ENCODE data around the gene TRPC1. TPM values are rescaled to one million over a fixed set of nuclear protein-coding genes. Genes with fewer than 3 reads are reported as not detected.
"Not testable (repeated sequence)": the region's sequence is repeated elsewhere in the genome, so short reads cannot be mapped to it uniquely, and the experiment has no call there.

The TRPC1 gene
- total and polyA plus RNA-seq, 8 donors, result 1.2 to 28.8 (median 2.7) TPM

DNA sequence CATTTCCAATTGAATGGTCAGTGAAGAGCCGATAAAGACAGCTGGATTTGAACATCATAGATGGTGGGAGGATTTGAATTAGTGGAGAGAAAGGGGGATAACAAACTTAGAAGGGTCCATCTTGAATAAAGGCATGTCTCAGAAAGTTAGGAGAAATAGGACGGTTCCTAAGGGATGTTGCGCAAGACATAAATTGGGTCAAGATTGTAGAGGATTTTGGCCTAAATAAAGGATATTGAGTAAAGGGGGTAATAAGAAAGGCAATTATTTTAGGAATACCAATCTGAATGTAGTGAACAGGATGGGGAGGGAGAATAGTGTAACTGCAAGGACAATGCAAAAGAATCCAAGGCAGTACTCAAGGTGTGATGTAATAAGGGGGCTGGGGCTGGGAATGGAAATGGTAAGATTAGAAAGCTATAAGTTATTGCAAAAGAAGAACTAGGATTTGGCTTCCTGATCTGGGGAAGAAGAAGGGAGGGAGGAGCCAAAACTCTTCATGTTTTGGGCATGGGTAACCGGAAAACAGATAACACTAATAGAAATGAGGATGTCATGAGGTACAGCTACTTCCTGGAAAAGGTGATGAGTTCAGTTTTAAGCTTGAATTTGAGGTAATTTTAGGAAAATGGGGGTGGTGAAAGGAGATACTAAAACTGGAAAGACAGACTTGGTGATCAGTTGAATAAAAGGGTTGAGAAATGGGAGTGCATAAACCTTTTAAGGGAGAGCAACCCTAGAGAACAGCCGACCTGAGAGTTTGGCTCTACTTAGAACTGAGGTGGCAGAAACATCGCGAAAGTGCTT, 17.3 kb upstream of the TRPC1 start:
- Histone ChIP-seq H3K27me3 (no peaks in the 10 kb centered on the region), H3K9me3 (no peaks in the 10 kb centered on the region), H3K27ac (no peak overlapping the region), H3K4me1 (peaks cover 0 to 6% (median 0%) of the 10 kb centered on the region in 4 donors), H3K4me3 (no peak overlapping the region), H3K36me3 (no peaks in the 10 kb centered on the region)
- no peak for TF ChIP-seq POLR2A (IDR thresholded peaks at IDR 0.05)
- 85 to 89% (median 87%) methylated on average over 7 of the region's 7 CpGs for WGBS, 5 donors
- intact Hi-C loops (cut with DNase I; ENCODE audit: low total_unique reads), result no loop called here
- DNase-seq, result no peak

DNA sequence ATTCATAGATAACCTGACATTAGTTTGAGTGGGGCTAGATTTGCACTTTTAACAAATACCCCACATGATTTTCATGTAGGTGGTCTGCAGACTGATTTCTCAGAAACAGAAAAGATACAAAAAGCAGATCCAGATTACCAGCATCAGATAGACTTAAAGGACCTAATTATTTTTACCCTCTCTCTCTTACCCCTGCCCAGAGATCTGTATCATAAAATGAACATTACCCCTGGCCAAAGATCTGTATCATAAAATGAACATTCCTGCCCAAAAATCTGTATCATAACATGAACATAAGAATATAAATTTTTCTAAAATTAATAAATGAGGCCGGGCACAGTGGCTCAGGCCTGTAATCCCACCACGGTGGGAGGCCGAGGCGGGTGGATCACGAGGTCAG, 14.6 kb upstream of the TRPC1 start:
- Histone ChIP-seq H3K36me3 (peaks cover 0 to 4% (median 0%) of the 10 kb centered on the region in 4 donors), H3K27me3 (no peaks in the 10 kb centered on the region), H3K4me3 (no peak overlapping the region), H3K9me3 (no peaks in the 10 kb centered on the region), H3K27ac (no peak overlapping the region), H3K4me1 (peaks cover 0 to 6% (median 0%) of the 10 kb centered on the region in 4 donors)
- WGBS, 5 donors, result 94 to 96% (median 95%) methylated on average over 5 of the region's 5 CpGs
- TF ChIP-seq POLR2AphosphoS5 (IDR thresholded peaks at IDR 0.05) (no peak), POLR2A (IDR thresholded peaks at IDR 0.05) (no peak), EP300 (IDR thresholded peaks at IDR 0.05) (no peak)
- TF ChIP-seq, protein P1, sequence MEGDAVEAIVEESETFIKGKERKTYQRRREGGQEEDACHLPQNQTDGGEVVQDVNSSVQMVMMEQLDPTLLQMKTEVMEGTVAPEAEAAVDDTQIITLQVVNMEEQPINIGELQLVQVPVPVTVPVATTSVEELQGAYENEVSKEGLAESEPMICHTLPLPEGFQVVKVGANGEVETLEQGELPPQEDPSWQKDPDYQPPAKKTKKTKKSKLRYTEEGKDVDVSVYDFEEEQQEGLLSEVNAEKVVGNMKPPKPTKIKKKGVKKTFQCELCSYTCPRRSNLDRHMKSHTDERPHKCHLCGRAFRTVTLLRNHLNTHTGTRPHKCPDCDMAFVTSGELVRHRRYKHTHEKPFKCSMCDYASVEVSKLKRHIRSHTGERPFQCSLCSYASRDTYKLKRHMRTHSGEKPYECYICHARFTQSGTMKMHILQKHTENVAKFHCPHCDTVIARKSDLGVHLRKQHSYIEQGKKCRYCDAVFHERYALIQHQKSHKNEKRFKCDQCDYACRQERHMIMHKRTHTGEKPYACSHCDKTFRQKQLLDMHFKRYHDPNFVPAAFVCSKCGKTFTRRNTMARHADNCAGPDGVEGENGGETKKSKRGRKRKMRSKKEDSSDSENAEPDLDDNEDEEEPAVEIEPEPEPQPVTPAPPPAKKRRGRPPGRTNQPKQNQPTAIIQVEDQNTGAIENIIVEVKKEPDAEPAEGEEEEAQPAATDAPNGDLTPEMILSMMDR (IDR thresholded peaks at IDR 0.05), result no peak
- intact Hi-C loops (cut with DNase I; ENCODE audit: low total_unique reads), result no loop called here
- DNase-seq, result no peak

DNA sequence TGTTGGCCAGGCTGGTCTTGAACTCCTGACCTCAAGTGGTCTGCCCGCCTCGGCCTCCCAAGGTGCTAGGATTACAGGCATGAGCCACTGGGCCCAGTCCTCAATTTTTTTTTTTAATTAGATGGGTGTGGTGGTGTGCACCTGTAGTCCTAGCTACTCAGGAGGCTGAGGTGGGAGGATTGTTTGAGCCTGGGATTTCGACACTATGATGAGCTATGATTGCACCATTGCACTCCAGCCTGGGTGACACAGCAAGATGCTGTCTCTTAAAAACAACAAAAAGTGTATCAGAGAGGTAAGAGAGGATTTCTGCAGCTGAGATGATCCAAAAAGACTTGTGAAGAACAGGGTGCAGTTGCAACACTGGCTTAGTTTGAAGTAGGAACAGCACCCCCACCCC, 9.0 kb upstream of the TRPC1 start:
- H3K27ac ChIP-seq; intact Hi-C loops (cut with DNase I; ENCODE audit: low total_unique reads); H3K27me3 ChIP-seq; H3K4me1 ChIP-seq; H3K4me3 ChIP-seq; H3K36me3 ChIP-seq; DNase-seq; H3K9me3 ChIP-seq: not testable (repeated sequence)
- WGBS, 5 donors, result 86 to 99% (median 94%) methylated on average over 3 of the region's 3 CpGs

DNA sequence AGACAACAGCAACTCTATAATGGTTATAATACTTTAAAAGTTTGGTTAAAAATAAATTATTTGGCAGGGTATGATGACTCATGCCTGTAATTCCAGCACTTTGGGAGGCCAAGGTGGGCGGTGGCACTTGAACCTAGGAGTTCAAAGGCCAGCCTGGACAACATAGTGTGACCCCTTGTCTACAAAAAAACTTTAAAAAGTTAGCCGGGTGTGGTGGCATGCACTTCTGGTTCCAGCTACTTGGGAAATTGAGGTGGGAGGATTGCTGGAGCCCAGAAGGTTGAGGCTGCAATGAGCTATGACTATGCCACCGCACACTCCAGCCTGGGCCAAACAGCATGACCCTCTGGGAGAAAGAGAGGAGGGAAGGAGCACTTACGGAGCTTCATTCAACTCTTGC, 7.7 kb upstream of the TRPC1 start:
- Histone ChIP-seq H3K27ac (no peak overlapping the region), H3K4me1 (no peaks in the 10 kb centered on the region), H3K27me3 (no peaks in the 10 kb centered on the region), H3K9me3 (no peaks in the 10 kb centered on the region), H3K4me3 (no peak overlapping the region), H3K36me3 (peaks cover 0 to 4% (median 0%) of the 10 kb centered on the region in 4 donors)
- no peak for TF ChIP-seq POLR2AphosphoS5 (IDR thresholded peaks at IDR 0.05)
- TF ChIP-seq EP300 (IDR thresholded peaks at IDR 0.05), result no peak
- TF ChIP-seq, protein P1 (IDR thresholded peaks at IDR 0.05), result no peak
- TF ChIP-seq POLR2A (IDR thresholded peaks at IDR 0.05), result no peak
- intact Hi-C loops (cut with DNase I; ENCODE audit: low total_unique reads), result no loop called here
- DNase-seq, result no peak
- 89 to 95% (median 91%) methylated on average over 4 of the region's 4 CpGs for WGBS, 5 donors

DNA sequence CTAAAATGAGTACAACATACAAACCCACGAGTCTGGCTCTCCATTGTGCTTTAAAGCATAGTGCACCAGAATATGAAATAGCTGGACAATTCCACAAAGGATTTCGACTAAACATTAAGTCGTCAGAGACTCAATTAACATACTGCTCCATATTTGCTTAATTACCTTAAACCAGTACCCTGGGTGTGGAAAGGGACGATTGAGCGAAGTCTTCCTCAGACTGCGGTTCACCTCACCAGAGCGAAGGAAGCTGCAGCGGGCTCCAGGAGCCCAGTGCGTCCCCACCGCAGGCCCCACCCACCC, 218 bp upstream of the TRPC1 start:
- no peak for DNase-seq
- Histone ChIP-seq H3K27ac (peak overlapping the region in 4 of 5 donors; percentile 82 to 96 (median 90)), H3K4me1 (peaks cover 0 to 25% (median 17%) of the 10 kb centered on the region in 4 donors), H3K36me3 (no peaks in the 10 kb centered on the region), H3K27me3 (peaks cover 0 to 17% (median 12%) of the 10 kb centered on the region in 3 donors), H3K4me3 (peak overlapping the region; percentile 76 to 86 (median 83)), H3K9me3 (no peaks in the 10 kb centered on the region)
- intact Hi-C loops (cut with DNase I; ENCODE audit: low total_unique reads), result no loop called here
- no peak for TF ChIP-seq POLR2A (IDR thresholded peaks at IDR 0.05)
- no peak for TF ChIP-seq EP300 (IDR thresholded peaks at IDR 0.05)
- TF ChIP-seq POLR2AphosphoS5 (IDR thresholded peaks at IDR 0.05), result no peak
- TF ChIP-seq, protein P1 (IDR thresholded peaks at IDR 0.05), result no peak
- WGBS, 5 donors, result 0 to 1% (median 0%) methylated on average over 6 to 10 of the region's 10 CpGs

Data from stomach (tissue), 9 donors.